OCI-LY1 (cell line): ENCODE data around the gene L3MBTL4.

Experiments used
- H2AFZ ChIP-seq: fragments of 200-600 bp; sonication (generic), shearing (Covaris generic); 2 replicates; pipeline ENCODE4 v1.6.0; 2014; ENCODE audit warnings: antibody characterized with exemption, mild to moderate bottlenecking, low read length
- H3F3A ChIP-seq: fragments of 200-600 bp; sonication (generic), shearing (Covaris generic); 2 replicates; pipeline ENCODE4 v1.6.0; 2014; ENCODE audit warnings: mild to moderate bottlenecking, antibody characterized with exemption, low read length, moderate library complexity; ENCODE audit not compliant: insufficient read depth
- H3K27ac ChIP-seq: fragments of 200-600 bp; sonication (generic); 2 replicates; pipeline ENCODE4 v1.5.1; 2014; ENCODE audit warnings: low read length, mixed run types, mild to moderate bottlenecking, low read depth; ENCODE audit not compliant: poor library complexity, severe bottlenecking
- H3K27me3 ChIP-seq: fragments of 200-600 bp; sonication (generic); 2 replicates; pipeline ENCODE4 v1.6.0; 2014; ENCODE audit warnings: antibody characterized with exemption, mild to moderate bottlenecking, low read length, moderate library complexity; ENCODE audit not compliant: insufficient read depth
- H3K36me3 ChIP-seq: fragments of 200-600 bp; sonication (generic); 2 replicates; pipeline ENCODE4 v1.6.1; 2014; ENCODE audit warnings: mild to moderate bottlenecking, antibody characterized with exemption, low read length, moderate library complexity, mixed read lengths; ENCODE audit not compliant: insufficient read depth
- H3K4me1 ChIP-seq: fragments of 200-600 bp; sonication (generic); 2 replicates; pipeline ENCODE4 v1.5.1; 2014; ENCODE audit warnings: mild to moderate bottlenecking, low read length, moderate library complexity; ENCODE audit not compliant: insufficient read depth, severe bottlenecking
- H3K4me2 ChIP-seq: fragments of 200-600 bp; sonication (generic), shearing (Covaris generic); 2 replicates; pipeline ENCODE4 v1.6.1; 2014; ENCODE audit warnings: low read length
- H3K4me3 ChIP-seq: fragments of 200-600 bp; sonication (generic); 2 replicates; pipeline ENCODE4 v1.5.1; 2014; ENCODE audit warnings: low read length, low read depth, mild to moderate bottlenecking, mixed read lengths; ENCODE audit not compliant: poor library complexity, severe bottlenecking
- H3K79me2 ChIP-seq: fragments of 200-600 bp; shearing (Covaris generic); 2 replicates; pipeline ENCODE4 v1.6.1; 2016; ENCODE audit warnings: mixed run types, low read length, mixed read lengths; ENCODE audit not compliant: insufficient read depth
- H3K9ac ChIP-seq: fragments of 200-600 bp; sonication (generic), shearing (Covaris generic); 2 replicates; pipeline ENCODE4 v1.6.1; 2014; ENCODE audit warnings: mild to moderate bottlenecking, low read length, mixed read lengths
- H3K9me2 ChIP-seq: fragments of 200-600 bp; sonication (generic), shearing (Covaris generic); 2 replicates; pipeline ENCODE4 v1.6.1; 2014; ENCODE audit warnings: low read depth, mild to moderate bottlenecking, low read length, mixed read lengths
- H3K9me3 ChIP-seq: fragments of 200-600 bp; shearing (Covaris generic); 2 replicates; pipeline ENCODE4 v1.6.1; 2014; ENCODE audit warnings: low read length, mixed read lengths
- H4K20me1 ChIP-seq: fragments of 200-600 bp; sonication (generic), shearing (Covaris generic); 2 replicates; pipeline ENCODE4 v1.6.0; 2016; ENCODE audit warnings: mild to moderate bottlenecking, low read length; ENCODE audit not compliant: insufficient read depth
- EZH2 ChIP-seq: fragments of 200-600 bp; sonication (generic), shearing (Covaris generic); IDR thresholded peaks from 2 replicates; pipeline ENCODE4 v1.8.0; 2017; ENCODE audit warnings: borderline replicate concordance, mixed run types, mild to moderate bottlenecking, antibody characterized with exemption, low read length, moderate library complexity, mixed read lengths
- TF ChIP-seq, protein P1 (sequence below): fragments of 200-600 bp; sonication (generic), shearing (Covaris generic); IDR thresholded peaks from 2 replicates; pipeline ENCODE4 v1.5.1; 2017; ENCODE audit warnings: mild to moderate bottlenecking, antibody characterized with exemption, low read length, moderate library complexity, mixed read lengths

Gene L3MBTL4

DNA sequence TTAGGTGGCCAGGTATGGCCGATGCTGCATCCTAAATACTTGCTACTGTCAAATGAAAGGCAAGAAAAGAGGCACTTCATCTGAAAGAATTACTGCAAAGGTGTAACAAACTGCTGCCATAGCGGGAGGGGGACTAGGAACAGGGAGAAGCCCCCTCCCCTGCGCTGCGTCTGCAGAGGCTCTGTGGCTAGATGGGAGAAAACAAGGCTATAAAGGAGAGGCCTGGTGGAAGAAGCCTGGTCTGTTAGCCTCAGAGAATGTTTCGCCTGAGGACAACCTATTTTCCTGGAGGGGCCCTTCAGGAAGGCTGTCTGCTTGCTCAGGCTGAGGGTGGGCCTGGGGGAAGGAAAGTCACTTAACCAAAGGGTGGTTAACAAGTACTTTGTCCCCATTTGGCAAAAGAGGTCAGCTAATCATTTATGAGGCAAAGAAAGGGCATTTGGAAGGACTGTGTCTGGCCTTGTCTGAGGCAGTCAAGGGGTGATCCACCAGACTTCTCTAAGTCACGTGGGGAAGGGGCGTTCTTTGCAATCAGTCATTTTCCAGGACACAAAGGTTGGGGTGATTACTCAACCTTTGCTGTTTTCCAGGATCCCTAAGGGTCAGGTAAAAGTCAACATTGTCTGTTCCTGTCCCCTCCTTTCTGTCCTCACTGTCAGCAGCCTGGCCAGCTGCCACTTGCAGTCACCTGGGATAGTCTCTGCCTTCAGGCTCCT is 416.4 kb downstream of the L3MBTL4 start:
- Histone ChIP-seq H3F3A (no peaks in the 10 kb centered on the region), H2AFZ (no peak overlapping the region), H3K27me3 (no peaks in the 10 kb centered on the region), H3K4me1 (no peaks in the 10 kb centered on the region), H4K20me1 (no peaks in the 10 kb centered on the region), H3K9me3 (no peaks in the 10 kb centered on the region), H3K4me3 (no peak overlapping the region), H3K4me2 (no peak overlapping the region), H3K9ac (no peak overlapping the region), H3K9me2 (no peaks in the 10 kb centered on the region), H3K36me3 (no peaks in the 10 kb centered on the region), H3K79me2 (no peaks in the 10 kb centered on the region), H3K27ac (no peak overlapping the region)
- TF ChIP-seq EZH2, result no peak
- TF ChIP-seq, protein P1, sequence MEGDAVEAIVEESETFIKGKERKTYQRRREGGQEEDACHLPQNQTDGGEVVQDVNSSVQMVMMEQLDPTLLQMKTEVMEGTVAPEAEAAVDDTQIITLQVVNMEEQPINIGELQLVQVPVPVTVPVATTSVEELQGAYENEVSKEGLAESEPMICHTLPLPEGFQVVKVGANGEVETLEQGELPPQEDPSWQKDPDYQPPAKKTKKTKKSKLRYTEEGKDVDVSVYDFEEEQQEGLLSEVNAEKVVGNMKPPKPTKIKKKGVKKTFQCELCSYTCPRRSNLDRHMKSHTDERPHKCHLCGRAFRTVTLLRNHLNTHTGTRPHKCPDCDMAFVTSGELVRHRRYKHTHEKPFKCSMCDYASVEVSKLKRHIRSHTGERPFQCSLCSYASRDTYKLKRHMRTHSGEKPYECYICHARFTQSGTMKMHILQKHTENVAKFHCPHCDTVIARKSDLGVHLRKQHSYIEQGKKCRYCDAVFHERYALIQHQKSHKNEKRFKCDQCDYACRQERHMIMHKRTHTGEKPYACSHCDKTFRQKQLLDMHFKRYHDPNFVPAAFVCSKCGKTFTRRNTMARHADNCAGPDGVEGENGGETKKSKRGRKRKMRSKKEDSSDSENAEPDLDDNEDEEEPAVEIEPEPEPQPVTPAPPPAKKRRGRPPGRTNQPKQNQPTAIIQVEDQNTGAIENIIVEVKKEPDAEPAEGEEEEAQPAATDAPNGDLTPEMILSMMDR, result no peak

DNA sequence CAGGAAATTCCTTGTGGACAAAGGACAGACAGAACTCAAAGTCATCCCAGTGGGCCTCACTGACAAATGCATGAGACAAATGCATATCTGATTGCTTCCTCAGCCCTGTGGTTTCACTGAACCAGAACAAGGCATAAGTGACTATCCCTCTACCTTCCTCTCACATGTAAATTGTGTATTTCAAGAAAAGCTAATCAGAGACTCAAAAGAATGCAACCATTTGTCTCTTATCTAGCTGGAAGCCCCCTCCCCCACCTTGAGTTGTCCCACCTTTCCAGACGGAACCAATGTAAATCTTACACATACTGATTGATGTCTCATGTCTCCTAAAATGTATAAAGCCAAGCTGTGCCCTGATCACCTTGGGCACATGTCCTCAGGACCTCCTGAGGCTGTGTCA is 417.4 kb downstream of the L3MBTL4 start:
- Histone ChIP-seq H3K9ac (no peak overlapping the region), H3K9me3 (no peaks in the 10 kb centered on the region), H3K4me2 (no peak overlapping the region), H3K27ac (no peak overlapping the region), H3K4me1 (no peaks in the 10 kb centered on the region), H3K27me3 (no peaks in the 10 kb centered on the region), H3K79me2 (no peaks in the 10 kb centered on the region), H4K20me1 (no peaks in the 10 kb centered on the region), H3K4me3 (no peak overlapping the region), H3K9me2 (no peaks in the 10 kb centered on the region), H3K36me3 (no peaks in the 10 kb centered on the region), H3F3A (no peaks in the 10 kb centered on the region), H2AFZ (no peak overlapping the region)
- TF ChIP-seq, protein P1, result no peak
- no peak for TF ChIP-seq EZH2

DNA sequence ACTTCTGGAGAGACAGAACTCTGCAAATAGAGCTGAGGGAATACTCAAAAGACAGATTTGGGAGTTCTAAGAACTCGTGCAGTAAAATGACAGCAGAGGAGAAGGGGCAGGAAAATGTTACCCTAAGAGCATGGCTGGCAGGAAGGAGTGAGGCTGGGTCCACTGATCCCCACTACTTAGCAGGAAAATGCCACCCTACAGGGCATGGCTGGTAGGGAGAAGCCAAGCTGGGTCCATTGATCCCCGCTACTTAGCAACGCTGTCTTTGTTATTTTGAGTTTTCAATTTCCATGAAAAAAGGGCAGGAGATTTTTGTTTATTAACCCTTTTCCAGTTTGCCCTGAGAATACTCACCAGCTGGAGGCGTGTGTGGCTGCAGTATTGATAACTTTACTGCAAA is 419.1 kb downstream of the L3MBTL4 start:
- TF ChIP-seq EZH2, result no peak
- TF ChIP-seq, protein P1, result no peak

More for the DNA sequence above, 419.1 kb downstream of the L3MBTL4 start:
- H3K9me2 ChIP-seq, result no peaks in the 10 kb centered on the region
- no peaks in the 10 kb centered on the region for H4K20me1 ChIP-seq
- no peaks in the 10 kb centered on the region for H3K27me3 ChIP-seq
- H3K4me2 ChIP-seq, result no peak overlapping the region
- H3K4me3 ChIP-seq, result no peak overlapping the region
- no peak overlapping the region for H3K27ac ChIP-seq
- H2AFZ ChIP-seq, result no peak overlapping the region
- no peaks in the 10 kb centered on the region for H3K4me1 ChIP-seq
- H3K79me2 ChIP-seq, result no peaks in the 10 kb centered on the region
- H3K9ac ChIP-seq, result no peak overlapping the region
- H3K9me3 ChIP-seq, result no peaks in the 10 kb centered on the region
- H3K36me3 ChIP-seq, result no peaks in the 10 kb centered on the region
- no peaks in the 10 kb centered on the region for H3F3A ChIP-seq
